GM12873 (cell line): ENCODE results near the gene SEPTIN1.

Experiments
- CTCF ChIP-seq: IDR thresholded peaks from 2 replicates; pipeline ENCODE4 v1.5.1; 2012; ENCODE audit warnings: low read depth, mild to moderate bottlenecking, moderate library complexity, low read length, control low read depth; ENCODE audit not compliant: insufficient read depth; ENCODE audit errors: missing control alignments

Gene SEPTIN1

GRCh38 chr16:30348929-30349328 lies 33.4 kb downstream of the SEPTIN1 start:
- TF ChIP-seq CTCF, result no peak

GRCh38 chr16:30348113-30348512 lies 34.2 kb downstream of the SEPTIN1 start:
- TF ChIP-seq CTCF, result no peak

GRCh38 chr16:30346286-30346685 lies 36.1 kb downstream of the SEPTIN1 start:
- no peak for TF ChIP-seq CTCF

- no peak for TF ChIP-seq CTCF
Measured at GRCh38 chr16:30342751-30343490, 39.4 kb downstream of the SEPTIN1 start.

- no peak for TF ChIP-seq CTCF
Measured at GRCh38 chr16:30340621-30341020, 41.7 kb downstream of the SEPTIN1 start.

GRCh38 chr16:30335598-30336474 lies 46.5 kb downstream of the SEPTIN1 start:
- TF ChIP-seq CTCF, result no peak
